Skeletal muscle tissue (tissue), 4 donors: ENCODE data around the gene MAPT. TPM values are rescaled to one million over a fixed set of nuclear protein-coding genes. Genes with fewer than 3 reads are reported as not detected.

ENCODE experiments used
- H3K27ac ChIP-seq: one replicate; pipeline ENCODE4 v1.7.0; 2013; ENCODE audit warnings: mild to moderate bottlenecking, low read depth, low read length, inconsistent platforms
- H3K27me3 ChIP-seq, 3 donors: one replicate each; pipeline ENCODE4 v1.7.0; 2013; ENCODE audit warnings: low read length in 3 of 3; ENCODE audit not compliant: control insufficient read depth in 3 of 3, insufficient read depth in 3 of 3
- H3K36me3 ChIP-seq, 3 donors: one replicate each; pipeline ENCODE4 v1.7.0; 2013; ENCODE audit warnings: low read length in 3 of 3; ENCODE audit not compliant: control insufficient read depth in 3 of 3, insufficient read depth in 3 of 3
- H3K4me1 ChIP-seq, 3 donors: one replicate each; pipeline ENCODE4 v1.7.0; 2013; ENCODE audit warnings: low read length in 3 of 3, mild to moderate bottlenecking in 3 of 3; ENCODE audit not compliant: control insufficient read depth in 3 of 3, insufficient read depth in 3 of 3
- H3K4me3 ChIP-seq, 3 donors: one replicate each; pipeline ENCODE4 v1.7.0; 2013; ENCODE audit warnings: low read length in 3 of 3
- H3K9ac ChIP-seq, 3 donors: one replicate each; pipeline ENCODE4 v1.7.0; 2013; ENCODE audit warnings: low read length in 3 of 3, mild to moderate bottlenecking in 3 of 3, moderate library complexity in 2 of 3, low read depth in 1 of 3
- H3K9me3 ChIP-seq, 3 donors: one replicate each; pipeline ENCODE4 v1.7.0; 2013; ENCODE audit warnings: low read length in 3 of 3; ENCODE audit not compliant: control insufficient read depth in 3 of 3
- total RNA-seq: library from RNA; depleted of rRNA; stranded (reverse); fragments of >200 nt; gene quantifications from one replicate; pipeline ENCODE4 v1.2.3, GENCODE V29; 2014
- donor health status: Osteomylitis.

MAPT gene
- total RNA-seq, 1 donor from 2014 or later = 4.7 TPM

- peaks cover 8 to 13% (median 10%) of the 10 kb centered on the region in 3 donors for H3K4me1 ChIP-seq
- no peak overlapping the region for H3K4me3 ChIP-seq
- no peak overlapping the region for H3K27ac ChIP-seq
- no peaks in the 10 kb centered on the region for H3K27me3 ChIP-seq
- peaks cover 4 to 22% (median 14%) of the 10 kb centered on the region in 3 donors for H3K36me3 ChIP-seq
- H3K9ac ChIP-seq = no peak overlapping the region
- H3K9me3 ChIP-seq = no peaks in the 10 kb centered on the region
Observed at GRCh38 chr17:45996282-45996937, 102.1 kb downstream of the MAPT start.

DNA sequence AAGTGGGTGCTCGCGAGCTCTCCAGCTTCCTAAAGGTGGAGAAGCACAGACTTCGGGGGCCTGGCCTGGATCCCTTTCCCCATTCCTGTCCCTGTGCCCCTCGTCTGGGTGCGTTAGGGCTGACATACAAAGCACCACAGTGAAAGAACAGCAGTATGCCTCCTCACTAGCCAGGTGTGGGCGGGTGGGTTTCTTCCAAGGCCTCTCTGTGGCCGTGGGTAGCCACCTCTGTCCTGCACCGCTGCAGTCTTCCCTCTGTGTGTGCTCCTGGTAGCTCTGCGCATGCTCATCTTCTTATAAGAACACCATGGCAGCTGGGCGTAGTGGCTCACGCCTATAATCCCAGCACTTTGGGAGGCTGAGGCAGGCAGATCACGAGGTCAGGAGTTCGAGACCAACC lies 102.8 kb downstream of the MAPT start:
- peaks cover 8 to 13% (median 10%) of the 10 kb centered on the region in 3 donors for H3K4me1 ChIP-seq
- no peak overlapping the region for H3K9ac ChIP-seq
- peaks cover 4 to 22% (median 13%) of the 10 kb centered on the region in 3 donors for H3K36me3 ChIP-seq
- no peak overlapping the region for H3K27ac ChIP-seq
- no peaks in the 10 kb centered on the region for H3K9me3 ChIP-seq
- no peak overlapping the region for H3K4me3 ChIP-seq
- no peaks in the 10 kb centered on the region for H3K27me3 ChIP-seq

- Histone ChIP-seq H3K4me1 (peaks cover 8 to 13% (median 10%) of the 10 kb centered on the region in 3 donors), H3K36me3 (peaks cover 4 to 20% (median 11%) of the 10 kb centered on the region in 3 donors), H3K4me3 (no peak overlapping the region), H3K27me3 (no peaks in the 10 kb centered on the region), H3K9ac (no peak overlapping the region), H3K27ac (no peak overlapping the region), H3K9me3 (no peaks in the 10 kb centered on the region)
Observed at GRCh38 chr17:45997624-45998023, 103.3 kb downstream of the MAPT start.

GRCh38 chr17:45998987-45999899 lies 104.9 kb downstream of the MAPT start, which contains the start of gene STH:
TSS of gene STH (plus strand) at chr17:45999250. CDS start at chr17:45999280, 30 bp downstream.
- no peaks in the 10 kb centered on the region for H3K27me3 ChIP-seq
- no peak within 1 kb of the TSS for H3K4me3 ChIP-seq
- peaks cover 2 to 13% (median 11%) of the 10 kb centered on the region in 3 donors for H3K36me3 ChIP-seq
- H3K27ac ChIP-seq = no peak within 1 kb of the TSS
- H3K9ac ChIP-seq = no peak within 1 kb of the TSS
- no peaks in the 10 kb centered on the region for H3K9me3 ChIP-seq
- peaks cover 20 to 24% (median 24%) of the 10 kb centered on the region in 3 donors for H3K4me1 ChIP-seq

DNA sequence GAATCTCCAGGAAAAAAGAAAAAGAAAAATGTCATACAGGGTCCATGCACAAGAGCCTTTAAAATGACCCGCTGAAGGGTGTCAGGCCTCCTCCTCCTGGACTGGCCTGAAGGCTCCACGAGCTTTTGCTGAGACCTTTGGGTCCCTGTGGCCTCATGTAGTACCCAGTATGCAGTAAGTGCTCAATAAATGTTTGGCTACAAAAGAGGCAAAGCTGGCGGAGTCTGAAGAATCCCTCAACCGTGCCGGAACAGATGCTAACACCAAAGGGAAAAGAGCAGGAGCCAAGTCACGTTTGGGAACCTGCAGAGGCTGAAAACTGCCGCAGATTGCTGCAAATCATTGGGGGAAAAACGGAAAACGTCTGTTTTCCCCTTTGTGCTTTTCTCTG lies 105.5 kb downstream of the MAPT start:
- no peaks in the 10 kb centered on the region for H3K9me3 ChIP-seq
- no peaks in the 10 kb centered on the region for H3K27me3 ChIP-seq
- no peak overlapping the region for H3K4me3 ChIP-seq
- H3K27ac ChIP-seq = no peak overlapping the region
- peaks cover 2 to 12% (median 11%) of the 10 kb centered on the region in 3 donors for H3K36me3 ChIP-seq
- no peak overlapping the region for H3K9ac ChIP-seq
- H3K4me1 ChIP-seq = peaks cover 20 to 24% (median 23%) of the 10 kb centered on the region in 3 donors

- Histone ChIP-seq H3K9ac (no peak overlapping the region), H3K4me1 (peaks cover 16 to 23% (median 20%) of the 10 kb centered on the region in 3 donors), H3K4me3 (no peak overlapping the region), H3K36me3 (peaks cover 2 to 12% (median 11%) of the 10 kb centered on the region in 3 donors), H3K27me3 (no peaks in the 10 kb centered on the region), H3K9me3 (no peaks in the 10 kb centered on the region), H3K27ac (no peak overlapping the region)
Observed at GRCh38 chr17:46000292-46000691, 105.9 kb downstream of the MAPT start.

DNA sequence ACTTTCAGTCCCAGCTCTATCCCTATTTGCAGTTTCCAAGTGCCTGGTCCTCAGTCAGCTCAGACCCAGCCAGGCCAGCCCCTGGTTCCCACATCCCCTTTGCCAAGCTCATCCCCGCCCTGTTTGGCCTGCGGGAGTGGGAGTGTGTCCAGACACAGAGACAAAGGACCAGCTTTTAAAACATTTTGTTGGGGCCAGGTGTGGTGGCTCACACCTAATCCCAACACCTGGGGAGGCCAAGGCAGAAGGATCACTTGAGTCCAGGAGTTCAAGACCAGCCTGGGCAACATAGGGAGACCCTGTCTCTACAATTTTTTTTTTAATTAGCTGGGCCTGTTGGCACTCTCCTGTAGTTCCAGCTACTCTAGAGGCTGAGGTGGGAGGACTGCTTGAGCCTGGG lies 106.4 kb downstream of the MAPT start:
- Histone ChIP-seq H3K36me3 (peaks cover 2 to 12% (median 11%) of the 10 kb centered on the region in 3 donors), H3K4me1 (peaks cover 12 to 18% (median 15%) of the 10 kb centered on the region in 3 donors), H3K9ac (no peak overlapping the region), H3K9me3 (no peaks in the 10 kb centered on the region), H3K27ac (no peak overlapping the region), H3K4me3 (no peak overlapping the region), H3K27me3 (no peaks in the 10 kb centered on the region)

GRCh38 chr17:46001390-46002310 lies 107.3 kb downstream of the MAPT start:
- Histone ChIP-seq H3K4me1 (peaks cover 12 to 15% (median 12%) of the 10 kb centered on the region in 3 donors), H3K9me3 (no peaks in the 10 kb centered on the region), H3K27ac (no peak overlapping the region), H3K27me3 (no peaks in the 10 kb centered on the region), H3K36me3 (peaks cover 2 to 10% (median 8%) of the 10 kb centered on the region in 3 donors), H3K9ac (no peak overlapping the region), H3K4me3 (no peak overlapping the region)

DNA sequence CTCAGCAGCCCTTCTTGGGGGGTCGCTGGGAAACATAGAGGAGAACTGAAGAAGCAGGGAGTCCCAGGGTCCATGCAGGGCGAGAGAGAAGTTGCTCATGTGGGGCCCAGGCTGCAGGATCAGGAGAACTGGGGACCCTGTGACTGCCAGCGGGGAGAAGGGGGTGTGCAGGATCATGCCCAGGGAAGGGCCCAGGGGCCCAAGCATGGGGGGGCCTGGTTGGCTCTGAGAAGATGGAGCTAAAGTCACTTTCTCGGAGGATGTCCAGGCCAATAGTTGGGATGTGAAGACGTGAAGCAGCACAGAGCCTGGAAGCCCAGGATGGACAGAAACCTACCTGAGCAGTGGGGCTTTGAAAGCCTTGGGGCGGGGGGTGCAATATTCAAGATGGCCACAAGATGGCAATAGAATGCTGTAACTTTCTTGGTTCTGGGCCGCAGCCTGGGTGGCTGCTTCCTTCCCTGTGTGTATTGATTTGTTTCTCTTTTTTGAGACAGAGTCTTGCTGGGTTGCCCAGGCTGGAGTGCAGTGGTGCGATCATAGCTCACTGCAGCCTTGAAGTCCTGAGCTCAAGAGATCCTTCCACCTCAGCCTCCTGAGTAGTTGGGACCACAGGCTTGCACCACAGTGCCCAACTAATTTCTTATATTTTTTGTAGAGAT lies 108.1 kb downstream of the MAPT start:
- Histone ChIP-seq H3K36me3 (peaks cover 0 to 5% (median 3%) of the 10 kb centered on the region in 3 donors), H3K9me3 (no peaks in the 10 kb centered on the region), H3K27me3 (no peaks in the 10 kb centered on the region), H3K4me1 (peaks cover 13 to 15% (median 14%) of the 10 kb centered on the region in 3 donors), H3K4me3 (no peak overlapping the region), H3K27ac (no peak overlapping the region), H3K9ac (peak overlapping the region in 1 of 3 donors; percentile 8)
